Neural cell (in vitro differentiated cells): ENCODE results near the gene PADI2.
A peak's percentile ranks its signal among the peaks of the same experiment; 100 is the strongest.

Source experiments
- EZH2 ChIP-seq: fragments of 200-600, 300-800 bp; shearing (Covaris generic), sonication (generic); IDR thresholded peaks from 2 replicates; pipeline ENCODE4 v1.6.1; 2014; ENCODE audit warnings: antibody characterized with exemption, low read length, borderline replicate concordance, mild to moderate bottlenecking; ENCODE audit not compliant: insufficient read depth, poor library complexity, severe bottlenecking
- RAD21 ChIP-seq: fragments of 450-650 bp; conservative IDR thresholded peaks from 2 replicates; pipeline ENCODE4 v1.6.1; 2014; ENCODE audit warnings: antibody characterized with exemption, mild to moderate bottlenecking, moderate library complexity
- TAF1 ChIP-seq: IDR thresholded peaks from 2 replicates; pipeline ENCODE4 v1.6.1; 2012; ENCODE audit warnings: low read depth
- TF ChIP-seq, protein P1 (sequence below): fragments of 450-650 bp; IDR thresholded peaks from 2 replicates; pipeline ENCODE4 v1.5.1; 2014; ENCODE audit warnings: antibody characterized with exemption, mild to moderate bottlenecking, moderate library complexity; ENCODE audit not compliant: poor library complexity, severe bottlenecking

DNA sequence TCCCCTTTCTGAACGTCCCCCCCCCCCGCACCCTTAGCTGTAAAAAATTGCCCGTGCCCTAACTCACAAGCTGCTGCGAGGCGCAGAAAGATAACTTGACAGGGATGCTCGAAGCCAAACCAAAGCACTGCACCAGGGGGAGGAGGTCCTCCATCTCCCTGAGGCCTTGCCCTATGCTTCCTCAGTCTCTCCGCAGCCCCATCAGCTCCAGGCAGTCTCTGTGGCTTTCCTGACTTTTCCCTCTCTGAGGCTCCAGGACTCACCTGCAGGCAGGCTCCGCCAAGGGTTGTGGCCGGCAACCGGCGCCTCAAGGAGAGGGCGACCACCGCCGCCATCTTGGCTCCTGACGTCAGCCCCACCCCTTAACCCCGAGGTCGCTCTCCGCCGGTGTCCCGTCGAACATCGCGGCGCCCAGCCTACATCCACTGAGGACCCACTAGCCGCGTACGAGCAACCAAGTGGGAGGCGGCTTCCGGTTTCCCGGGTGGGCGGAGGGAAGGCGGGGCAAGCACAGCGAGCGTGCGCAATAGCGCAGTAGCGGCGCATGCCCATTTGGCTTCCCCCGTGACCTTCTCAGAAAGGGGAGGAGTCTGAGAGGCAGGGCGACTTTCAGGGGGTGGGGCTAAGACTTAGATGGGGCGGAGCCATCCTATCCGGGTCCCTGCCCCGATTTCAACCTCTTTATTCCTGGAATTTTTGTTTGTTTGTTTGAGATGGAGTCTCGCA is 65.4 kb downstream of the PADI2 start, which contains the start of gene SDHB:
- TF ChIP-seq, protein P1, sequence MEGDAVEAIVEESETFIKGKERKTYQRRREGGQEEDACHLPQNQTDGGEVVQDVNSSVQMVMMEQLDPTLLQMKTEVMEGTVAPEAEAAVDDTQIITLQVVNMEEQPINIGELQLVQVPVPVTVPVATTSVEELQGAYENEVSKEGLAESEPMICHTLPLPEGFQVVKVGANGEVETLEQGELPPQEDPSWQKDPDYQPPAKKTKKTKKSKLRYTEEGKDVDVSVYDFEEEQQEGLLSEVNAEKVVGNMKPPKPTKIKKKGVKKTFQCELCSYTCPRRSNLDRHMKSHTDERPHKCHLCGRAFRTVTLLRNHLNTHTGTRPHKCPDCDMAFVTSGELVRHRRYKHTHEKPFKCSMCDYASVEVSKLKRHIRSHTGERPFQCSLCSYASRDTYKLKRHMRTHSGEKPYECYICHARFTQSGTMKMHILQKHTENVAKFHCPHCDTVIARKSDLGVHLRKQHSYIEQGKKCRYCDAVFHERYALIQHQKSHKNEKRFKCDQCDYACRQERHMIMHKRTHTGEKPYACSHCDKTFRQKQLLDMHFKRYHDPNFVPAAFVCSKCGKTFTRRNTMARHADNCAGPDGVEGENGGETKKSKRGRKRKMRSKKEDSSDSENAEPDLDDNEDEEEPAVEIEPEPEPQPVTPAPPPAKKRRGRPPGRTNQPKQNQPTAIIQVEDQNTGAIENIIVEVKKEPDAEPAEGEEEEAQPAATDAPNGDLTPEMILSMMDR = peak; percentile 25
- TF ChIP-seq EZH2 (no peak), TAF1 (peak; percentile 72), RAD21 (peak; percentile 15)
